ENCODE results near the gene PI4KB.

Gene PI4KB

GRCh38 chr1:151311589-151312331 lies 15.5 kb downstream of the PI4KB start:
- no peak for DNase-seq (ENCODE audit: low spot score)

GRCh38 chr1:151311011-151311410 lies 16.2 kb downstream of the PI4KB start:
- no peak for DNase-seq (ENCODE audit: low spot score)

- DNase-seq (ENCODE audit: low spot score): no peak
These were observed 17.3 kb downstream of the PI4KB start for GRCh38 chr1:151309811-151310323.

- peak; percentile 92 for DNase-seq (ENCODE audit: low spot score)
These were observed 32.3 kb downstream of the PI4KB start for GRCh38 chr1:151294742-151295462.

GRCh38 chr1:151293093-151293492 lies 34.1 kb downstream of the PI4KB start:
- no peak for DNase-seq (ENCODE audit: low spot score)

- DNase-seq (ENCODE audit: low spot score): no peak
These were observed 34.8 kb downstream of the PI4KB start for GRCh38 chr1:151292207-151293030.

GRCh38 chr1:151290709-151291303 lies 36.4 kb downstream of the PI4KB start:
- DNase-seq (ENCODE audit: low spot score): no peak

- no peak for DNase-seq (ENCODE audit: low spot score)
These were observed 37.1 kb downstream of the PI4KB start for GRCh38 chr1:151289991-151290708.

GRCh38 chr1:151289080-151289935 lies 37.9 kb downstream of the PI4KB start:
- DNase-seq (ENCODE audit: low spot score): no peak

GRCh38 chr1:151288502-151288901 lies 38.7 kb downstream of the PI4KB start:
- DNase-seq (ENCODE audit: low spot score): no peak

- DNase-seq (ENCODE audit: low spot score): no peak
These were observed 39.3 kb downstream of the PI4KB start for GRCh38 chr1:151287767-151288500.

- DNase-seq (ENCODE audit: low spot score): no peak
These were observed 39.9 kb downstream of the PI4KB start for GRCh38 chr1:151287341-151287699.

GRCh38 chr1:151286619-151287340 lies 40.4 kb downstream of the PI4KB start:
- no peak for DNase-seq (ENCODE audit: low spot score)

GRCh38 chr1:151284013-151284577 lies 43.1 kb downstream of the PI4KB start:
- DNase-seq (ENCODE audit: low spot score): no peak

GRCh38 chr1:151282883-151283725 lies 44.1 kb downstream of the PI4KB start:
- DNase-seq (ENCODE audit: low spot score): peak; percentile 42

GRCh38 chr1:151281969-151282882 lies 45.0 kb downstream of the PI4KB start, which contains the start of gene ZNF687:
Gene ZNF687 (plus strand): TSS chr1:151282299. CDS start chr1:151286292, 3,993 bp downstream.
- DNase-seq (ENCODE audit: low spot score): peak; percentile 100

All from globus pallidus (tissue), 1 donor.